Effector CD8-positive, alpha-beta T cell (primary cell): ENCODE data around the gene GAS7.

Experiments used
- DNase-seq: peaks from one replicate; lab custom pipeline; 2025; lab: John Stamatoyannopoulos, UW

GAS7 gene

GRCh38 chr17:9981344-9981915 is 217.0 kb downstream of the GAS7 start:
- no peak for DNase-seq

GRCh38 chr17:9979463-9979995 is 218.9 kb downstream of the GAS7 start:
- DNase-seq, result no peak

- no peak for DNase-seq
These were observed 221.2 kb downstream of the GAS7 start for GRCh38 chr17:9977180-9977575.

- no peak for DNase-seq
These were observed 221.9 kb downstream of the GAS7 start for GRCh38 chr17:9976283-9977179.

- no peak for DNase-seq
These were observed 223.7 kb downstream of the GAS7 start for GRCh38 chr17:9974448-9975381.

GRCh38 chr17:9973669-9974447 is 224.5 kb downstream of the GAS7 start:
- no peak for DNase-seq

- no peak for DNase-seq
These were observed 226.4 kb downstream of the GAS7 start for GRCh38 chr17:9971991-9972390.

- no peak for DNase-seq
These were observed 229.0 kb downstream of the GAS7 start for GRCh38 chr17:9969301-9969935.

- no peak for DNase-seq
These were observed 229.5 kb downstream of the GAS7 start for GRCh38 chr17:9968881-9969280.

- no peak for DNase-seq
These were observed 230.4 kb downstream of the GAS7 start for GRCh38 chr17:9968008-9968407.

- no peak for DNase-seq
These were observed 238.9 kb downstream of the GAS7 start for GRCh38 chr17:9959377-9959981.

GRCh38 chr17:9958586-9959281 is 239.7 kb downstream of the GAS7 start:
- DNase-seq, result no peak

- no peak for DNase-seq
These were observed 241.2 kb downstream of the GAS7 start for GRCh38 chr17:9957244-9957643.

GRCh38 chr17:9956474-9957131 is 241.8 kb downstream of the GAS7 start:
- no peak for DNase-seq

GRCh38 chr17:9953492-9953891 is 244.9 kb downstream of the GAS7 start:
- no peak for DNase-seq

GRCh38 chr17:9951803-9952202 is 246.6 kb downstream of the GAS7 start:
- DNase-seq, result no peak

GRCh38 chr17:9948928-9949327 is 249.5 kb downstream of the GAS7 start:
- DNase-seq, result no peak

- no peak for DNase-seq
These were observed 253.7 kb downstream of the GAS7 start for GRCh38 chr17:9944704-9945103.

GRCh38 chr17:9943343-9943742 is 255.1 kb downstream of the GAS7 start:
- DNase-seq, result no peak
